GM19397 (cell line): Measurements from ENCODE around the gene CYP4V2.

Experiments
- ATAC-seq: cut with Tn5 transposase; IDR thresholded peaks from one replicate; pipeline ENCODE4 v1.9.1; 2021; ENCODE audit warnings: mild to moderate bottlenecking, moderate library complexity; ENCODE audit not compliant: unreplicated experiment

Gene CYP4V2

GRCh38 chr4:186191200-186192065 lies at the start of gene CYP4V2:
TSS of gene CYP4V2 (plus strand) at chr4:186191567. CDS start at chr4:186191824, 257 bp downstream.
- ATAC-seq = peak; percentile 86

- peak; percentile 57 for ATAC-seq
Measured at GRCh38 chr4:186144198-186144945, 47.0 kb upstream of the CYP4V2 start.

DNA sequence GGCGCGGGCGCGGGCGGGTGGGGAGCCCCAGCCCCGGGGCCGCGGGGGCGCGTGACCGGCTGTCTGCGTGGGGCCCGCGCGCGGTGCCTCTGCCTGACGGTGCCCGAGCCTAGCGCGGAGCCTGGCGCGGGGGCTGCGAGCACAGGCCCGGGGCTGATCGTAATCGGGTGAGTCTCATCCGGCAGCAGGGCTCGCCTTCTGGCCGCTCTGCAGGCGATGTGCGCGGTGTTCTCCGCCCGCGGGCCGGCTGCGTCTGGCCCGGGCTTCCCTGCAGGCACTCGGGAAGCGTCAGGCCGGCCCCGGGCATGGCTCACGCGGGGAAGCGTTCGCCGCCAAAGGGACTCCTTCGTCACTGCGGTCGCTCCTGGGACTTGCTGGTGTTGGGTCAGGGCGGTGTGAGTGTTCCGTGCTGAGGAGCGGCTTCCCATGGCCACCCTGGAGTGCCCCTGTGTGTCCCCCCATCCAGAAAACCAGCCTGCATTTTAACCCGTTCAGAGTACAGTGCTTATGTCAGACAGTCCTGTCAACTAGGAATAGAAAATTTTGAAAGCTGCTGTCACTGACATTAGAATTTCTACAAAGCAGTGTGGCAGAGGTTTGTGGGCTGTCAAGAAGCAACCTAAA lies 46.3 kb upstream of the CYP4V2 start:
- peak; percentile 46 for ATAC-seq

DNA sequence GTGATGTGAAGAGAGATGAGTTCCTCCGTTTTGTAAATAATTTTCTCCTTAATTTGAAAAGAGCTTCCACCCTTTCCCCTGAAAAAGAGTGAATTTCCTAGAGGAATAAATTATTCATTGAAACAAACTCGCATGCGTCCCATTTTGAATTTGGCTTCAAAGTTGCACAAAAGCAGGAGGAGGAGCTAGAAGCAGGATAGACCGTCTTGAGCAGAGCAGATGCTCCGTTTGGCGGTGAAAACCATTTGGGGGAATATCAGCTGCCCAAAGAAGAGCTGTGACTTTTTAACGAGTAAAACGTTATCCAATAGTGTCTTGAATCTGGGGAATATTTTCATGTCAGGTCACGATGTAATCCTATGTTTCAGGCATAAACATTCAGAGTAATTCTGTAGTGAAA lies 44.9 kb upstream of the CYP4V2 start:
- no peak for ATAC-seq

GRCh38 chr4:186148336-186148975 lies 42.9 kb upstream of the CYP4V2 start:
- no peak for ATAC-seq

DNA sequence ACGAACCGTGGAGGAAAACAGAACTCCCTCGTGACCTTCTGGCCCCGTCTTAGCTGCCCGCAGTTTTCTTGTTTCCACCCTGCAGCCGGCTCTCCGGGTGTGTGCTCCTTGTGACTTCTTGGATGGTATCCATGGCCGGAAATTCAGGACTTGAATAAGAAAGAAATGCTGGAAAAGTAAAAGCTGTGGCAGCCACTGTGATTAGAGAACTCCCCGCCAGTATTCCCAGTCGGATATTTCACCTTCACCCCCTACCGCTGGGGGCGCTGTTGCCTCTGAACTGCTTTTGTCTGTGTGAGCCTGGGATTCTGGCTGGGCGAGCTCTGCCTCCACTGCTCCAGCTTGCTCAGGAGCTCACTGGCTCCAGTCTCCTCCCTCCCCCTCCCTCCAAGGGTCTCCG lies 41.5 kb upstream of the CYP4V2 start:
- no peak for ATAC-seq

GRCh38 chr4:186150926-186151325 lies 40.4 kb upstream of the CYP4V2 start:
- no peak for ATAC-seq

GRCh38 chr4:186151499-186151898 lies 39.9 kb upstream of the CYP4V2 start:
- no peak for ATAC-seq

- peak; percentile 68 for ATAC-seq
Measured at GRCh38 chr4:186158021-186158813, 33.1 kb upstream of the CYP4V2 start.

DNA sequence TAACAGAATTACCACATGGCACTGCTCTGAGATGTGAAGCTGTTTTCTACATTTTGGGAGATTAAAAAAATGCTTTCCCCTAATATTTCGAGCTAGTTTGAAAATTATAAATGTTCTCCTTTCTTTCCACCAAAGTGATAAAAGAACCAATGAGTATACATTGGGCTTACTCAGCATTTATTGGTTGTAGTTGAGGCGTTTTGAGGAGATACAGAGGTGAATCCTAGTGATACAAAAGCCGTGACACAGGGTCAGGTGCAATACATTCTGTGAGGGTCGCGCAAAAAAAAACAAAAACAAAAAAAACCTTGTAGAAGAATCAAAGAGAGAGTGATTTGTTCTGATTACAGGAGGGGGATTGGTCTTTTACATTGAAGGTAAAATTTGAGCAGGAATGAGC lies 32.4 kb upstream of the CYP4V2 start:
- ATAC-seq = no peak

DNA sequence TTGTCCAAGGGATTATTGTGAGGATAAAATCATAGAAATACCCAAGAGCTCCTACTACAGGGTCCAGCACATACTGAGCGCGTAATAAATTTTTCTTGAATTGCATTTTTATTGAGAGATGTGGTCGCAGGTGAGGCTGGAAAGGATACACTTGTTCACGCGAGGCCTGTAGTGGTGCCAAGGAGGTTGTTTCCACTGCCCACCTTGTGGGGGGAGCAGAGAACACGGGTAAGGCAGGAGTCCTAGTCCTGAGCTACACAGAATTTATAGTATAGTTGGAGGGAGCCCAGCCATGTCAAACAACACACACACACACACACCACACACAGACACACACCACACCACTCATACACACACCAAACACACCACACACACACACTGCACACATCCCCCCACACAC lies 31.8 kb upstream of the CYP4V2 start:
- ATAC-seq = no peak

- peak; percentile 61 for ATAC-seq
Measured at GRCh38 chr4:186161138-186161537, 30.2 kb upstream of the CYP4V2 start.

- ATAC-seq = no peak
Measured at GRCh38 chr4:186166852-186167512, 24.4 kb upstream of the CYP4V2 start.

GRCh38 chr4:186167605-186168004 lies 23.8 kb upstream of the CYP4V2 start:
- ATAC-seq = no peak

GRCh38 chr4:186168750-186169149 lies 22.6 kb upstream of the CYP4V2 start:
- ATAC-seq = no peak

DNA sequence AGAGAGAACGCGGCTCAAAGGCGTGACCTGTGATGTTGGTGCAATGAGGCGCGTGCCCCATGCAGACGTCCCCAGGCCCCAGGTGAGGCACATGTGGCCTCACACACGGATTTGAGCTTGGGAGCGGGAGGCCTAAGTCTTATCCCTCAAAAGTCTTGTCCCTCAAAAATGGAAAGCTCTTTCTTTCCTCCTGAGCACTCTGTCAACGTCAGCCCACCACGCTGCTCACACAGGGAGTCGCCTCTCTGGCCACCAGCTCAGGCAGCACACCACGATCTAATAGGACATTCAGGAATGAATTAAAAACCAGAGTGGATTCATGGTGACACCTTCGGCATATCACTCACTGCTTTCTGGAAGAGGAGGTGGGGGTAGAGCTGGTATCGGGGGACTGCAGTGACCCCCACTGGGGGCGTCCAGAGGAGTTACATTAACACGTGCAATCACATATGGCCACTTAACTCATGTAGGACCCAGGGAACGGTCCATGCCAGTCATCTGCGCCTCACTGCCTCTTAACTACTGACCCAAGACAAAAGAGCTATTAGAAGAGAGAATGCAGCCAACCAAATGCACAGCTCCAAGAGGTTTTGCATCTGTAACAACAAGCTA lies 21.9 kb upstream of the CYP4V2 start:
- no peak for ATAC-seq

DNA sequence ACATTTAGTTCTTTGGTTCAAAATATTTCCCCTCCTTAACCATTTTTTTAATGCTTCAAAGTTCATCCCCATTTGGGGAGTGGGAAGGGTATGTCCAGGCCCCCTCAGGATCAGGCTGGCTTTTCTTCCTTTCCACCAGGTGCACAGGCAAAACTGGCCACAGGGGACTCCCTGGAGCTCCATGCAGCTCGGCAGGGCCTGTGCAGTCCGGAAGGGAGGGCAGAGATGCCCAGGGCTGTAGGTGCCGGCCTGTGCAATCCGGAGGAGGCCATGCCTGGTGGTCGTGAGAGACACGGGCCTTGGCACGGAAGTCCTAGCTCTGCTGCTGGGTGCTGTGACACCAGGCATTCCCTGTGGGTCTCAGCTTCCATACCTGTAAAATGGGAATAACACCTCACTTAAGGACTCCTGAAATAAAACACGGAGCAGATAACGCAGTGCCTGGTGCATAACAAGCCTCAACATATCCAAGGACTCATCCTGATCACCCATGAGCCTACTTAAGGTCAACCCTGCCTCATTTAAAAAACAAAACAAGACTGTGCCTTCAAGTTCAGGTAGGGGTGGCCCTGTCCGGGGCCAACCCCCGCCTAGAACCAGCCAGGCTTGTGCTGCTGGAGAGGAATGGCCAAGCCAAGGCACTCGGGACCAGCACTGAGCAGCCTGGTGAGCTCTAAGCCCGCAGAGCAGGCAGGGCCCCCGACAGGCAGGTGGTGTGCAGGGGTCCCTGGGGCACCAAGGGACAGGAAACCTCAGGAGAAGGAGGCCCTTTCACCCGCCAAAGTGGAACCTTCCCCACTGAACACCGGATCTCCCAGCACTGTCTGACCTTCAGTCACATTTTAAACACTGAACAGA lies 21.2 kb upstream of the CYP4V2 start:
- no peak for ATAC-seq

DNA sequence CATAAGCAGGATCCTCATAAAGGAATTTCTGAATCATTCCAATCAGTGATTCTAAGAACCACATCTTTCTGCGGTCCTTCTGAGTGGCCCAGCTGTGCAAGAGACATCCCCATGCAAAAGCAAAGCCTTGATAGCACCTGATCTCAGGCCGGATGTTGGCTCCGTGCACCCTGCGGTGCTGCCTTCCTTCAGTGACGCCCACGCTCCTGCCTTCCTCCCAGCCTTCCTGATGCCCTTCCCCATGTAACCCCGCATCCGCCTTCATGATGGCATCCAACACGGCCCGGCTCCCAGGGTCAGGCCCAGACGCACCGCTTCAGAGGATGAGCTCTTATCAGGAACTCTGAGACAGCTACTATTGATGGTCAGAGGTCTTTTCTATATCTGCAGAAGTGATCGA lies 20.4 kb upstream of the CYP4V2 start:
- ATAC-seq = no peak
